Sciatic nerve (tissue), 2 donors: ENCODE measurements around the gene SERPINA4. TPM values are rescaled to one million over a fixed set of nuclear protein-coding genes. Genes with fewer than 3 reads are reported as not detected.
"Not testable (repeated sequence)": the region's sequence is repeated elsewhere in the genome, so short reads cannot be mapped to it uniquely, and the experiment has no call there.

Source experiments
- ATAC-seq: fragments of 200-7000 bp; cut with Tn5 transposase; one replicate; pipeline ENCODE4 v1.9.1; 2020; ENCODE audit warnings: mild to moderate bottlenecking, moderate library complexity
- DNase-seq: peaks from one replicate; pipeline ENCODE4 v3.0.0-alpha.2; 2020; ENCODE audit warnings: low spot score
- intact Hi-C: fragments of 100-400 bp; cut with DNase I; formaldehyde crosslinking; loops from one replicate; pipeline ENCODE4 v1.14.2; 2022
- total RNA-seq: library from RNA; stranded (reverse); fragmentation: NEBNext Ultra II Directional; extraction: Animal tissue kit (Norgen Biotek cat#: 25700); gene quantifications from one replicate; pipeline ENCODE4 v1.2.1, GENCODE V29; 2021
- donor health status: DM: no; HTN: no; CAD: no.
- donor health status: DM: no; HTN: no; CAD: no.

Gene SERPINA4
- total RNA-seq, 1 donor from 2014 or later, result not detected

DNA sequence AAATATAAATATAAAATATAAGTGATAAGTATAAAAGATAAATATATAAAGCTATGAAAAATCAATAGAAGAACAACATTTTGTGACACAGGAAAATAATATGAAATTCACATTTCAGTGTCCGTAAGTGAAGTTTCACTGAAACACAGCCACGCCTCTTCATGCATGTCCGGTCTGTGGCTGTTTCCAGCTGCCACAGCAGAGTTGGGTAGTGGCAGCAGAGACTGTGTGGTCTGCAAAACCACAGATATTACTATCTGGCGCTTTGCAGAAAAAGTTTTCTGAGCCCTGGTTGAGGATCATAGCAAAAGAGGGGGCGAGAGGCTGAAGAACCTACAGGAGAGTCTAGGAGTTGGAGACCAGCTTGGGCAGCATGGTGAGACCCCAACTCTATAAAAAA lies 780 bp downstream of the SERPINA4 start:
- DNase-seq (no peak), ATAC-seq (no peak)
- intact Hi-C loops, result no loop called here

DNA sequence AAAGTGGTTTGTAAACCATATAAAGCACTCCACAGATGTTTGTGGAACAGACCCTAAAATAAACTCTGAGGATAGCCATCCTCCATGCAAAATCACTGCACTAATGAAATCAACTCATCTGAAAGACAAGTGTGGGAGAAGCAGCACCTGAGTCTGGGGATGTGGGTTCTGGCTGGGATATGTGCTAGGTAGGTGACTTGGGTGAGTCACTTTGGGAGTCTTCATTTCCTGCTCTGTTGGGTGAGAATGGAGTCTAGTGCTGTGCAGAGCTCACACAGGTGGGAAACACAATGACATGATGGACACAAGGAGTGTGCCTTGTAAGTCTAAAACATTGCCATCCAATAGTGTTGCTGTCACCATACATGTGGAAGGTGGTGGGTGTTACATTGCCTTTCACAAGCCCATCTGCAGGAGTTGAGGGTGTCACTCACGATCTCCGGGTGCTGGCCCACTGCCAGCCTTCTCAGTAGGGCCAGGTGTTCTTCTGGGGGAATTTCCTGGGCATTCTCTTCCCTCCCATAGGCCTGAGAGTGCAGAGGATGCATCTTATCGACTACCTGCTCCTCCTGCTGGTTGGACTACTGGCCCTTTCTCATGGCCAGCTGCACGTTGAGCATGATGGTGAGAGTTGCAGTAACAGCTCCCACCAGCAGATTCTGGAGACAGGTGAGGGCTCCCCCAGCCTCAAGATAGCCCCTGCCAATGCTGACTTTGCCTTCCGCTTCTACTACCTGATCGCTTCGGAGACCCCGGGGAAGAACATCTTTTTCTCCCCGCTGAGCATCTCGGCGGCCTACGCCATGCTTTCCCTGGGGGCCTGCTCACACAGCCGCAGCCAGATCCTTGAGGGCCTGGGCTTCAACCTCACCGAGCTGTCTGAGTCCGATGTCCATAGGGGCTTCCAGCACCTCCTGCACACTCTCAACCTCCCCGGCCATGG lies 2.0 kb downstream of the SERPINA4 start:
- intact Hi-C loops, result no loop called here
- DNase-seq (no peak), ATAC-seq (no peak)

DNA sequence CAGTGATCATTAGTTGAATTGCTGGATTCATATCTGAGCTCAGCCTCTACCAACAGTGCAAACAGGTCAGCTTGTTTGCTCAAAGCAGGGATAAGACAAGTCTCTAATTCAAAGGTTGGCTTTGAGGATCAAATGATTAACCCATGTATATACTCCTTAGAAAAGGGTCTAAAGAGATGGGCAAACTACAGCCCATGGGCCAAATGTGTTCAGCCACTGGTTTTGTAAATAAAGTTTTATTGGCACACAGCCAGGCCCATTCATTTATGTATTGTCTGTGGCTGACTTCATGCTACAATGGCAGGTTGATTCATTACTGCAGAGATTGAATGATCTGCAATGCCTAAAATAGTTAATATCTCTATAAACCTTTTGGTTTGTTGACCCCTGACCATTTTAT lies 3.1 kb downstream of the SERPINA4 start:
- DNase-seq, result no peak
- ATAC-seq, result no peak
- intact Hi-C loops, result no loop called here

DNA sequence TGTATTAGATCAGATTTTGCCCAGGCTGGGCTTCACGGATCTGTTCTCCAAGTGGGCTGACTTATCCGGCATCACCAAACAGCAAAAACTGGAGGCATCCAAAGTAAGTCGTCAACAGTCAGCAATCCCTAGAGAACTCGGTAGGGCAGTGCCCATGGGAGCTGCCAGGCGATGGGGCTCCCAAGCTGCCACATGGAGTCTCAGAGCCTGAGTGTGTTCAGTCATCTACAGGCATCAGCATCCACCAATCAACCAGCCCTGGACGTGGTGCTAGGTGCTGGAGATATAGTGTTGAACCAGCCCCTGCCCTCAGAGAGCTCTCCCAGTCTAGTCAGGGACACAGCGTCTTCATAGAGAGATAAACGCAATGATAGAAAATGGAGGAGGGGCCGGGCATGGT lies 6.9 kb downstream of the SERPINA4 start:
- no peak for DNase-seq
- no peak for ATAC-seq
- intact Hi-C loops, result no loop called here

DNA sequence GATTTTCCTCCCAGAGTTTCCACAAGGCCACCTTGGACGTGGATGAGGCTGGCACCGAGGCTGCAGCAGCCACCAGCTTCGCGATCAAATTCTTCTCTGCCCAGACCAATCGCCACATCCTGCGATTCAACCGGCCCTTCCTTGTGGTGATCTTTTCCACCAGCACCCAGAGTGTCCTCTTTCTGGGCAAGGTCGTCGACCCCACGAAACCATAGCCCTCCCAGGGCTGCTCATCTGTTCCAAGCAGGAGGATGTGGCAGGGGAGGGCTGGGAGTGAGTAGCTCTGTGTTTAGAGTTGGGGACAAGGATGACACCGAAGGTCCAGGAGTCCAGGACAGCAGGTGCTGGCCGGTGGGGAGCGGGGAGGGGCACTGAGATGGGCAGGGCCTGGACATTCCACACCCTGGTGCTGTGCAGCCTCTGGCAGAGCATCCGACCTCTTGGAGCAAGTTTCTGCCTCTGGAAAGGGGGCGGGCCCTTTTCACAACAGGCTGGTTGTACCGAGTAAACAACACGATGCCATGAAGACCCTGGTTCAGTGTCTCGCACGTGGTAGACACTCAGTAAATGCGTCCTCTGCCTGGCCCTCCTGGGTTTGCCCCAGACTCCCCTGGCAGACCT lies 8.2 kb downstream of the SERPINA4 start:
- intact Hi-C loops, result no loop called here
- DNase-seq (no peak), ATAC-seq (no peak)

DNA sequence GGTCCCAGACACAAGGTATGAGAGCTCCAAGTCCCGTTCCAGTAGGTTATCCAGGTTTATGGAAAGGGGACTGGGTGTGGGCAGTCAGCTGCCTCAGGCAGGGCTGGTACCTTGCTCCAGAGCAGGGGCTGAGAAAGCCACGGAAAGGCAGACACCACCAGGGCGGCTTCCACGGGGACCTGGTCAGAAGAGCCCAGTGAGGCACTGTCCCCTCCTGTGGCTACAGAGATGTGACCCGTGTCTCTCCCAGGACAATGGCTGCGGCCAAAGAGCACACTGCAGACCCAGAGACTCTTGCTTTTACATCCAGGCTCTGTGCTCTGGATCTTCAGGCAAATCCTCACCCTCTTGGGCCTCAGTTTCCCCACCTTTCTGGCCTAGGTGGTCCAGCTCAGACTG lies 8.8 kb downstream of the SERPINA4 start:
- no peak for ATAC-seq
- no peak for DNase-seq
- intact Hi-C loops, result no loop called here

DNA sequence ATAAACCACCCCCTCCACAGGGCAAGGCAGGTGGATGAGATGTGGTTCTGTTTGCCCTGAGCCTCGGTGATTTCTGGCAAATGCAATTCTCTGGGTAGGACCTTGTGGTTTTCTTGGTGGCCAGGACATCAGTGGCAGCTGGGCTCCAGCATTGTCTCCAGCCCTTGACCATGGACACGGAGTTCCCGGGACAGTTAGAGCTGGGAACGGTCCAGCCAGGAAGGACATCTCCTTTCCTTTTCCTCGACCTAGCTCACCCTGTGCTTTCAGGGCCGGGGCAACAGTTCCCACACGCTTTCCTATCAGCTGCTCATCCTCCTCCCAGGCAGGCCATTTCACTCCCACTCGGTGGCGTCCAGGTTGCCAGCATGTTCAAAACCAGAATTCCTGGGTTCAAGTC lies 9.2 kb downstream of the SERPINA4 start:
- DNase-seq, result no peak
- intact Hi-C loops, result no loop called here
- ATAC-seq, result no peak

DNA sequence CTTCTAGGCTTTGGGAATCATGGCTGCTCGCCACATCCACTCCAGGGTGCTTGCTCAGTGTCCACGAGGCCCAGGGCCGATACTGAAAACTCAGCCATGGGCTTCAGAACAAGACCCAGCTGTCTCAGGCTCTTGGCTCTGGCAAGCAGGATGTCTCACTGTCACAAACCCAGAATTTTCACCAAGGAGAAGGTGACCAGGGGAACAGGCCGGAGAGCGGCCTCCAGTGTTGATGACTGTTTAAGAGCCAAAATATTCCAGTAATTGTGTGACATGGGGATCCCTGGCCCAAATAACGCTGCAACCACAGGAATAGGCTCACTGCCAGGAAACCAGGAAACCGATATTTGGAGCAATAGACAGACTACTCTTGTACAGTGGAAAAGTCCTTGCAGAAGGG lies 10.2 kb downstream of the SERPINA4 start:
- intact Hi-C loops, result no loop called here
- DNase-seq (no peak), ATAC-seq (peak; percentile 60)

DNA sequence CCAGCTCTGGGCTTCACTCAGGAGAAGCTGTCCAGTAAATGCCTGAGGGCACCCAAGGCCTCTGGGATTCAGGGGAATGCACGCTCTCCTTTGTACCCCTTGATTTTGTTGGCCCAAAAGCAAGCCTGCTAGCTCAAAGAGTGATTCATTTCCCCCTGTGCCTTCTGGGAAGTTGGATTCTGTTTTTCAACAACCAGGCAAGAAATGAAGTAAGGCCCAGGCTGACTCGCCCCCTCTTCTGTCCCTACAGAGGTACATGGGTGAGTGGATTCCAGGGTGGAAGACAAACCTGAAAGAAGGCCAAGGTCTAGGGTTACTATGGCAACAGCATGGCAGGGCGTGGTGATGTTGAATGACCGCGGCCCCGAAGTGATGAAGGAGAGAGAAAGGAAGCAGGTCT lies 10.7 kb downstream of the SERPINA4 start:
- peak; percentile 39 for ATAC-seq
- DNase-seq, result no peak
- intact Hi-C loops, result no loop called here

DNA sequence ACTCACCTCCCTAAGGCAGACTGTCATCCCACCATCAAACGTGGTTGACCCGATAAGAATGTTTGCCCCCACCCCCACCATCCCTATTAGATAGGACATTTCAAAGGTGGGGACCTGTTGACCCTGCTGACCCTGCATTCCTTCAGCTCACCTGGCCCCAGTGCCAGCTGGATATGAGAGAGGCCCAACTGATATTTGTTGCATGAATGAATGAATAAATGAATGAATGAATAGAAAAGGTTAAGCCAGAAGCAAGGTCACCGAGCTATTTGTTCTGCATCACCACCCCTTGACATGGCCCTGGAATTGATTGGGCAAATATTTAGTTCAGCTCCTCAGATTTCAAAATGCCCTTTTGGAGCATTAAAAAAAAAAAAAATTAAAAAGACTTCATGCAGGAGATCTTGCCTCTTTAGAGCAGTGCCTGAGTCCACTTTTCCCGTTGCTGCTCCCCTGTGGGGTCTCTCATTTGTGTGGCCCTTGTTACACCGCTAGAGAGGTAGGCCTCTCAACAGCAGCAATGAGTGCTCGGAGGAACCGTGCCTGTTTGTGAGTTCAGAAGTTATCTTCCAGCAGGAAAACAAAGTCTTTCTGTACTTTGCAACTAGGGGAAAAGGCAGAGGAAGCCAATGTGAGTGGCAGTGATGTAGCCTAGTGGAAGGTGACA lies 11.5 kb downstream of the SERPINA4 start:
- no peak for DNase-seq
- ATAC-seq, result no peak
- intact Hi-C loops, result no loop called here

DNA sequence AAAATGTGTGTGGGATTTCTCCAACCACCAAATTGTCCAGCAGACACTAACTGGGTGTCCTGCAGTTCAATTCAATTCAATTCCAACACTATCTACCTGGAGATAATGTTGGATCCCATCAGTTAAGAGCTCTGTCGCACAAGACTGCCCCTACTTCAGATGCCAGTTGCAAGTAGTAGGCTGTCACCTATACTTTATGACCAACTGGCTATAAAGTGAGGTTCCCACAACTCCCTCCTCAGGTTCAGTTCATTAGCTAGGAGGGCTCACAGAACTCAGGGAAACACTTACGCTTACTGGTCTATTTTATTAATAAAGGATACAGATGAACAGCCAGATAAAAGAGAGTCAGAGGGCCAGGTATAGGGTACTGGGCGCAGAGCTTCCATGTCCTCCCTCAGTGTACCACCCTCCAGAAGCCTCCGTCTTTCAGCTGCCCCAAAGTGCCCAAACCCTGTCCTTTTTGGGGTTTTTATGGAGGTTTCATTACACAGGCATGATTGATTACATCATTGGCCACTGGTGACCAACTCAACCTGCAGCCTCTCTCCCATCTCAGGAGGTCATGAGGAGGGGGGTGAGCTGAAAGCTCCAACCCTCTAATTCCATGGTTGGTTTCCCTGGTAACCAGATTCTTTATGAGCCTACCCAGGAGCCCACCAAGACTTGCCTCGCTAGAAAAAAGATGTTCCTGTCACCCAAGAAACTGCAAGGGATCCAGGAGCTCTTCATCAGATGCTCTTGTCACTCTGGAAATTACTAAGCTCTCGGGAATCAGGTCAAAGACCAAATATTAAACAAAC lies 12.4 kb downstream of the SERPINA4 start:
- ATAC-seq (no peak), DNase-seq (no peak)
- intact Hi-C loops, result no loop called here

DNA sequence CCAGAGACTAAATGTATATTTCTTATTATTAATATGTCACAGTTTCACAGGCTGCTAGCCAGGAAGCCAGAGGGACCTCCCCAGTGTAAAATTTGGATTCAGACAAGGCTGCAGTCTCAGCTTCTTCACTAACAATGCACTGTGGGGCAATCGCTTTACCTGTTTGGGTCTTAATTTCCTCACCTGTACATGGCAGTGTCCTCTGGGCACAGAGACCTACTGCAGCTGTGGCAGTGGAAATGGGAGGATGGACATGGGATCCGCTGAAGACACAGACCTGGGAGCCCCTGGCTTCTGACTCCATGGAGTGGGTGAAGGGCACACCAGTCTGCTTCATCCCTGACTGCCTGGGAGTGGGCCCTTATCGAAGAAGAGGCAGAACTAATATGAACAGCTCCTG lies 13.1 kb downstream of the SERPINA4 start:
- no peak for DNase-seq
- ATAC-seq, result no peak
- intact Hi-C loops, result no loop called here

DNA sequence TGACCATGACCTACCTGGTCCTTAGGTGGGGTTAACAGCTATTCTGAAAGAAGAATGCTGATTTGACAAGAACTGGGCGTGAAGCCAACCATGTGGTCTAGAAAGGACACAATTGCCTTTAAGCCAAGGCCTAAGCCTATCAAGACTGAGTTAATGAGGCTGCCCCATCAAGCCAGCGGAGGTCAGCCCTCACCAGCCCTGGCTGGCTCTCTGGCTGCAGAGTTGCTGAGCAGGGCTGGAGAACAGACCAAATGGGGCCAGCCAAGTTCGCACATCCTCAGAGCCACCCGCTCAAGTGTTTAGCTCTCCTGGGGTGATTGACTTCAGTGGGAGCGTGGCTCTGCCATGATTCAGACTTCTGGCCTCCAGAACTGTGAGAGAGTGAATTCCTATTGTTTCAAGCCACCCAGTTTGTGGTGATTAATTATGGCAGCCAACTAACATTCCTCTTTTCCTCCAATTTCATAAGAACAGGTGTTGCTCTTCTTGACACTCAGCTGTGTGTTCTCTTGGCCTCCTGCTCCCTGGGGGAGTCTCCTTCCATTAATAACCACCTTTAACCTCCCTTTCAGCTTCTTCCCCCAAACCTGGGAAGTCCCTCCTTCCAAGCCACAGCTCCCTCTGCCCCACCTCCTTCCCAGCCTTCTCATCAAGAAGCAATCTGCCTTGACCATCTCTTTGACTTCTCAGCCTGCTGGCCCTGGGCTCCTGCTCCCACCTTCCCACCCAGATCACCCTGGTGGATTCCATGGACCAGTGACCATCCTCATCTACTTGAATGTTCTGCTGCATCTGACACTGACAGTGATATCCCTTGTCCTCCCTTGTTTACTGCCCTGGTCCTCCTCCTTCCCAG lies 14.7 kb downstream of the SERPINA4 start:
- no peak for ATAC-seq
- intact Hi-C loops, result no loop called here
- DNase-seq, result no peak

DNA sequence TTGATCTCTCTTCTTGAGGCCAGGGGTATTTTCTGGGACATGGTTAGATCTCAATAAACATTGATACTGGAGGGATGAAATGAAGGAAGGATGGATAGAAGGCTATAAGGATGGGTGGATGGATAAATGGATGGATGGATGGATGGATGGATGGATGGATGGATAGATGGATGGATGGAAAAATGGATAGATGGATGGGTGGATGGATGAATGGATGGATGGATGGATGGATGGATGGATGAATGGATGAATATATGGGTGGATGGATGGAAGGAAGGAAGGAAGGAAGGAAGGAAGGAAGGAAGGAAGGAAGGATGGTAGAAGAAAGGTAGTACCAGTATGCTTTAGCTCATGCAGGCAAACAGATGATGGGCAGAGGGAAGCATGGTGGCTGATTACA lies 16.2 kb downstream of the SERPINA4 start:
- ATAC-seq, intact Hi-C loops, DNase-seq: not testable (repeated sequence)

DNA sequence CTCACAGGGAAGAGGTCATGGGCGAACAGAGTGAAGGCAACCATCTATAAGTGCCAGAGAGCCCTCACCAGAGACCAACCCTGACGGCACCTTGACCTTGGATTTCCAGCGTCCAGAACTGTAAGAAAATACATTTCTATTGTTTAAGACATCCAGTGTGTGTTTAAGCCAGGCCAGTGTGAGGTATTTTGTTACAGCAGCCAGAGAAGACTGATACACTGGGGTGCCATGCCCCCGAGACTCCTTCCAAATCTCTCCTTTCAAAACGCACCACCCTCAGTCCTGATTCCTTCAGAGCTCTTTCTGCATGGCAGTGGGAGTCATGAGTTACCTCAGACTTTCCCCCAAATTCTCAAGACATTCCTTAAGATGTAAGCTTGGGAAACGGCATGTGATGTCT lies 17.5 kb downstream of the SERPINA4 start:
- intact Hi-C loops, result no loop called here
- no peak for ATAC-seq
- DNase-seq, result no peak

DNA sequence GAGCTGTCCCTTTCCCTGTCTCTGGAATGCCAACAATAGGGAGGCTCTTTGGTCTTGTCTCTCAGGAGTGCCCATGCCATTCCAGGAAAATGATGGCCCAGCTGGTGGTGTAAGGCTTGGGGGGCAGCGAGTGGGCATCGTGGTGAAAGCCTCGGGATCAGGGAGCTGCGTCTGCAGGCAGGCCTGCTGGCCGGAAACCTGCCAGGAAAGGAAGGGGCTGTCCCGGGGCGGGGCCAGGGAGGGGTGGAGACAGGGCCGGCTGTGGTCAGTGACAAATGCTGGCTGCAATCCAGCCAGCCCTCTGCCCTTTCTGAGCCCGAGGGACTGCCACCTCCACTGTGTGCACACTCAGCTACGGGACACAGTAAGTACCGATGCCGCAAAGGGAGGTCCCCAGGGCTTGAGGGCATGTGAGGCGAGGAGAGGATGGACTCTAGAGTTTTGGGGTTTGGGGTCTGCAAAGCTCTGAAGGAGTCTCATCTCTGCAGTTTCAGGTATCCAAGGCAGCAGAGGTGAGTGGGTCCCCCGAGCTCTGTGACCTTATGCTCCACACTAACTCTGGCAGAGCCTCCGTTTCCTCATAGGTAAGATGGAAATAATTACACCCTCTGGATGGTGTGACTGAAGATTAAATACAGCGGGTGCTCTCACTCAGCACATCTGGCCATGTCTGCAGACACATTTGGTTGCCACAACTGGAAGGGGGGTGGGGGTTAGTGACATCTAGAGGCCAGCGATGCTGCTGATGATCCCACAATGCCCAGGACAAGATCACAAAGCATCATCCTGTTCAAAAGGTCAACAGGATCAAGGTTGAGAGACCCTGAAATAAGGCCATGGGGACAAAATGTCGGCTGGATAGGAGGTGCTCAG lies 20.1 kb downstream of the SERPINA4 start, which contains the start of gene SERPINA5:
Gene SERPINA5 (plus strand): TSS at position 300 of the 873 bp plus-strand sequence. CDS start 5,937 bp downstream, outside the sequence.
- DNase-seq (peak; percentile 88), ATAC-seq (peak; percentile 83)
- intact Hi-C loops, result no loop called here

DNA sequence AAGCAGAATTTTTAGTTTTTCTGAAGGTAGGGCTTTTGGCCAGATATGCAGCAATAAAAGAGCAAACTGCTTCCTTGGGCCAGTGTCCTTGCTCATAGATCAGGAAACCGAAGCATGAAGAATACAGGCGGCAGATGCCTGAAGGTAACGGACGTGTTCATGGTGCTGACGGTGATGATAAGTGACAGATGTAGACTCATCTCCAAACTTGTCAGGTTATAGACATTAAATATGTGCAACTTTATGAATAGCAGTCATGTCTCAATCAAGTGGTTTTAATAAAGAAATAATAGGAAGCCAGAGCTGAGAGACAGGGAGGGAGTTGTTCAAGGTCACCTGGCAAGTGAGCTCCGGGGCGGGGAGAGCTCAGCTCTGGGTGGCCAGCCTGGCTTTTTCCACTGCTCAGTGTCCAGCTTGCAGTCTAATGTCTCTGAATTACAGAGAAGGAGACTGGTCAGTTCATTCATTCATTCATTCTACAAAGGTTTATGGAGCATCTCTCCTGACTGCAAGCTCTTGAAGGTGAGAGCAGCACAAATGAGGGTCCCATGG lies 21.0 kb downstream of the SERPINA4 start:
- ATAC-seq, result peak; percentile 72
- DNase-seq, result no peak
- intact Hi-C loops, result no loop called here
